Activated CD4-positive, CD25-positive, alpha-beta regulatory T cell (primary cell): ENCODE data around the gene SHROOM3.

Experiments used
- DNase-seq, 4 experiments: peaks; one replicate each; lab custom pipeline; 2025; lab: John Stamatoyannopoulos, UW

Gene SHROOM3

GRCh38 chr4:76821641-76822040, 386.6 kb downstream of the SHROOM3 start:
- no peak for DNase-seq

GRCh38 chr4:76822303-76822702, 387.3 kb downstream of the SHROOM3 start:
- DNase-seq, result no peak

GRCh38 chr4:76823495-76823894, 388.5 kb downstream of the SHROOM3 start:
- no peak for DNase-seq

GRCh38 chr4:76830612-76830963, 395.6 kb downstream of the SHROOM3 start:
- DNase-seq, result no peak

GRCh38 chr4:76830964-76831703, 396.1 kb downstream of the SHROOM3 start:
- DNase-seq, result no peak

GRCh38 chr4:76831711-76832373, 396.8 kb downstream of the SHROOM3 start:
- no peak for DNase-seq
